Right hindlimb (tissue), 1 donor: Measurements from ENCODE around the gene LRRC15.
A peak's percentile ranks its signal among the peaks of the same experiment; 100 is the strongest.

Source experiments
- DNase-seq: peaks from one replicate; pipeline ENCODE4 v3.0.0-alpha.2; 2018

LRRC15 gene

DNA sequence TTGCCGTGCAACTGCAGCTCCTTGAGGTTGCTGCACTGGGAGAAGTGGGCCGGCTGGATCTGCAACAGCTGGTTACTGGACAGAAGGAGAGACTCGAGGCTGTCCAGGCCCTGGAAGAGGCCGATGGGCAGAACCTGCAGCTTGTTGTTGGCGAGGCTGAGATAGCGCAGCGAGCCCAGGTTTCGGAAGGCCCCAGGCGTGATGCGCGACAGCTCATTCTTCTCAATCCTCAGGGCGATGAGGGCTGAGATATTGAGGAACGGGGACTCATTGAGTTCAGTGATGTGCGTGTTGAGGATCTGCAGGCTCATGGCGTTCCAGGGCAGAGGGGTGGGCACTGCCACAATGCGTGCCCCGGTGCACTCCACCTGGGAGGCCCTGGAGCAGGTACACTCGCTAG is 9.0 kb downstream of the LRRC15 start:
- DNase-seq, result no peak

GRCh38 chr3:194357681-194358080 is 11.9 kb downstream of the LRRC15 start:
- no peak for DNase-seq

DNA sequence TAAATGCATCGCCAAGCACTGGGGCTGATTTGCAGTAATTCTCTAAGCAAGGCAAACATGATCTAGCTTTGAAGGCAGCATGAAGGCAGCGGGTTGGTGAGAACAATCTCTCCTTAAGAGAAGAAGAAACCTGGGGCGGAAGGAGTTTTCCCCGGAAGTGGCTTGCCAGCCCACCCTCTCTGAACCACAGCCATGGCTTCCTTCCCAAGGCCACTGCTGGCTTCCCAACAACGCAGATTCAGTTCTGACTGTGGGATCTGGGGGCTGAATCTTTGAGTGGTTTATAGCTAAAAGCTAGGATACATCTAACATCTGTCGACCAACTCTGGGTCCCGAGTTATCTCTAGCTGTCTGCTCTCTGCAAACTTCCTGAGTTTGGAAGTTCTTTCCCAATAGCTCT is 14.2 kb downstream of the LRRC15 start:
- DNase-seq, result no peak

DNA sequence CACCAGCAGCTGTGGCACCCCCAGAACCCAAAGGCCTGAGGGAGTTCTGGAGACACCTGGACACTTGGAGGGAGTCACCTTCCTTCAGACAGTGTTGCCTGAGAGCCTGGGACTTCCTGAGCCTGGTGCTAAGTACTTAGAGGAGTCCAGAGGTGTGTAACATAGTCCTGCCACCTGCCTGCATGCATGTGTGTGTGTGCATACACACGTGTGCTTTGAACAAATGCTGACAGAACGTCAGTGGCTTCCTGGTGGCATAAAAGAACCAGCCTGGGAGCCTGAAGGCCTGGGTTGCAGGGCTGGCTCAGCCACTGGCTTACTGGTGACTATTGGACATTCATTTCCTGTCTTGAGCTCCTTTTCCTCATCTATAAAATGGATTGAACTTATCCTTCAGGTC is 15.2 kb downstream of the LRRC15 start:
- no peak for DNase-seq

DNA sequence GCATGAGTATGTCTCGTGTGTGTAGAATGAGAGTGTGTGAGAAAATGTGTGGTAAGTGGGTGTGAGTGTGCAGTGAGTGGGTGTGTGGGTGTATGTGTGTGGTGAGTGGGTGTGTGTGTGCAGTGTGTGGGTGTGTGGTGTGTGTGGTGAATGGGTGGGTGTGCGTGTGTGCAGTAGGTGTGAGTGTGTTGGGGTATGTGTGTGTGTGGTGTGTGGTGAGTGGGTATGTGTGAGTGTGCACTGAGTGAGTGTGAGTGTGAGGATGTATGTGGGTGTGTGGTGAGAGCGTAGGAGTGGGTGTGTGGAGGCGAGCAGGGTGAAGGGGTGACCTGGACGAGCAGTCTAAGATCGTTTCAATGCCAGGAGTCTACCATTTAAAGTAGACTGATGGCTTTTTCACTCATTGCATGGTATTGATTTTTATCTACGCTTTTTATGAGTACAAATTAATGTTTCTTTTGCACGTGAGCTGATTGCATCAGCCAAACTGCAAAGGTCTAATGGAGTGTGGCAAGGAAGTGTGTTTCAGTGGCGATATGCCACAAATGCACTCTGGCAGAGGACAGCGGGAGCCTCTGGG is 16.8 kb downstream of the LRRC15 start:
- no peak for DNase-seq

DNA sequence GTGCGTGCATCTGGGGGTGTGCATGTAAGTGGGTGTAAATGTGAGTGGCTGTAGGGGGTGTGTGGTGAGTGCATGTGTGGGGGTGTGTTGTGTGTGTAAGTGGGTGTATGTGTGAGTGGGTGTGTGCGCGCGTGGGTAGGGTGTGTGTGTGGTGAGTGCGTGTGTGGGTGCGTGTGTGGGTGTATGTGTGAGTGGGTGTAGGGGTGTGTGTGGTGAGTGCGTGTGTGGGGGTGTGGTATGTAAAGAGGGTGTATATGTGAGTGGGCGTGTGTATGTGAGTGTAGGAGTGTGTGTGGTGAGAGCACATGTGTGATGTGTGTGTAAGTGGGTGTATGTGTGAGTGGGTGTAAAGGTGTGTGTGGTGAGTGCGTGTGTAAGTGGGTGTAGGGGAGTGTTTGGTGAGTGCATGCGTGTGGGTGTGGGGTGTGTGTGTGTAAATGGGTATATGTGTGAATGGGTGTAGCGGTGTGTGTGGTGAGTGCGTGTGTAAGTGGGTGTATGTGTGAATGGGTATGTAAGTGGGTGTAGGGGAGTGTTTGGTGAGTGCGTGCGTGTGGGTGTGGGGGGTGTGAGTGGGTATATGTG is 17.5 kb downstream of the LRRC15 start:
- DNase-seq, result no peak

DNA sequence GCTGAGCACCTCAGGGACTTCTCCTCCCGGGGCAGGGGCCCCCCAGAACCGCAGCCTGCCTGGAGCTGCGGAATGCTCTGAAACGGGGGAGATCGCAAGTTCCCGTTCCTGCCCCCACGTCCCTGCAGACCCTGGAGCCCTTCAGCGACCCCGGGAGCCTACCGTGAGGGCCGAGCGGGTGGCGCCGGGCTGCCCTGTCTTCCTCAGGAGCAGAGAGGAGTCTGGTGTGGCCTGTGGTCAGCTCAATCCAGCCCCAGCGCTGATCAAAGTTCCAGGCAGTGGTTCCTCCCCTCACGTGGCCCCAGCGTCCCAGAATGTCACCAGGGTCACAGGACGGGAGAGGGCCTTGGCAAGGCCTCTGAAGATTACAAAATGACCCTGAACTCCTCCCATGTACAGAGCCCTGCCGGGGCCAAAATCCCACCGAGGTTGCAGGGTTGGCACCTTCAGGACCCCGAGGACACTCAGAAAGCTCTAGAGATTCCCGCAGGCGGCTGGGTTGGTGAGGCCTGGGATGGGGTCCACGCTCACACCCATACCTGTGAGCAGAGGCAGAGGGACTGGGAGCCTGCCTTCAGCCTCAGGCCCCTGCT is 18.4 kb downstream of the LRRC15 start, which contains the start of gene CPN2:
Gene CPN2, minus strand, starts transcription at position 249 of the 593 bp plus-strand sequence. CDS start 8,626 bp downstream, outside the sequence.
- DNase-seq, result no peak

DNA sequence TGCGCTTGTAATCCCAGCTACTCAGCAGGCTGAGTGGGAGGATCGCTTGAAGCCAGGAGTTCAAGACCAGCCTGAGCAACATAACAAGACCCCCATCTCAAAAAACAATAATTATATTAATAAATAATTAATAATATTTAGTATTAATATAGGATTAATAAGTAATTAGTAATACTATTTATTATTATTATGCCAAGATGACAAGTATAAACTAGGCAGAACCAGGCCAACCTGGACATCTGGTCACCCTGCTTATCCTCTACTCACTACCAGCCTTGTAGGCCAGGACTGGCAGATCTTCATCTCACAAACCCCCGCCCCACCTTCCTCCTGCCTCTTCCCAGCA is 18.8 kb downstream of the LRRC15 start:
- no peak for DNase-seq

- DNase-seq, result no peak
Measured at GRCh38 chr3:194348354-194348753, 21.2 kb downstream of the LRRC15 start.

DNA sequence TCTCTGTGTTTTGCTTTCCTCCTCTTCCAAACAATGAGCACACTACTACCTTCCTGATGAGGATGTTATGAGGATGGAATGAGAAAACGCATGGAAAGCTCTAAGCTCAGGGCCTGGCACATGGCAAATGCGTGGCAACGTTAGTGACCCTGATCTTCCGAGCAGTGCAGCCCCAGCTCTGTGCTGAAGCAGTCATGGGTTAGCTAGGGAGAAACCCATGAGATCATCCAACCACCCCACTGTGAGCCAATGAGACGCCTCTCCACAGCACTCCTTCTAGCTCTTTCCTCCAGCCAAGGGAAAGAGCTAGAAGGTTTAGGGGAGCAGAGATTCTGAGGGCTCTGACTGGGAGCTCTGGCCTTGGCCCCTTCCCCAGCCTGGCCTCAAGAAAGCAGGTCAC is 22.9 kb downstream of the LRRC15 start:
- DNase-seq, result no peak

GRCh38 chr3:194346035-194346434 is 23.5 kb downstream of the LRRC15 start:
- DNase-seq, result no peak

GRCh38 chr3:194344012-194344411 is 25.5 kb downstream of the LRRC15 start:
- peak; percentile 80 for DNase-seq

DNA sequence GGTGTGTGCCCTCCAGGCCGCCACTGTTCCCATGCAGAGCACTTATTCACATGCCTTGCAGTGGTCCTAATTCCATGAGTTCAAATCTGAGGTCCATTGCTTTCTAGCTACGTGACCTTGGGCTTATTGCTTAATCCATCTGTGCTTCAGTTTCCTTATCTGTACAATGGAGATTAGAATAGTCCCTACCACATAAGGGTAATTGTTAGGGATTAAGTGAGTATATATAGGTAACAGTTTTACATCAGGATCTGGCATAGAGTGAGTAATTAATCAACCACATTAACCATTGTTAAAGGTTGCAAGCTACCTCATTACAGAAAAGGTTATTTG is 26.0 kb downstream of the LRRC15 start:
- no peak for DNase-seq

- DNase-seq, result no peak
Measured at GRCh38 chr3:194342861-194343560, 26.5 kb downstream of the LRRC15 start.

GRCh38 chr3:194340757-194341400 is 28.7 kb downstream of the LRRC15 start:
- no peak for DNase-seq

- no peak for DNase-seq
Measured at GRCh38 chr3:194339840-194340239, 29.7 kb downstream of the LRRC15 start.

DNA sequence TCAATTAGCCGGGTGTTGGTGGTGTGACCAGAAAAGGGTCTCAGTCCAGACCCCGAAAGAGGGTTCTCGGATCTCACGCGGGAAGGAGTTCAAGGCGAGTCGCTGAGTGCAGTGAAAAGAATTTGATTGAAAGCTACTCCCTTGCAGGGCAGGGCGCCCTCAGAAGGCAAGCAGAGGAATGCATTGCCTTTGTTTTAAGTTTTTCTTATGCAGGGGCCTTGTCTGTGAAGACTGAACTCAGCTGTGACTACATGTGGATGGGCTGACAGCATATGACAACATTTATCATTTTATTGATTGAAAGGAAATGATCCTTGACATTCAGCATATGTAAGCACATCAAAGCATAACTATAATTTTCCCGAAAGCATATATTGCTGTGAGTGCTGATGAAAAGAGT is 30.2 kb downstream of the LRRC15 start:
- no peak for DNase-seq

- DNase-seq, result no peak
Measured at GRCh38 chr3:194337965-194338753, 31.4 kb downstream of the LRRC15 start.

DNA sequence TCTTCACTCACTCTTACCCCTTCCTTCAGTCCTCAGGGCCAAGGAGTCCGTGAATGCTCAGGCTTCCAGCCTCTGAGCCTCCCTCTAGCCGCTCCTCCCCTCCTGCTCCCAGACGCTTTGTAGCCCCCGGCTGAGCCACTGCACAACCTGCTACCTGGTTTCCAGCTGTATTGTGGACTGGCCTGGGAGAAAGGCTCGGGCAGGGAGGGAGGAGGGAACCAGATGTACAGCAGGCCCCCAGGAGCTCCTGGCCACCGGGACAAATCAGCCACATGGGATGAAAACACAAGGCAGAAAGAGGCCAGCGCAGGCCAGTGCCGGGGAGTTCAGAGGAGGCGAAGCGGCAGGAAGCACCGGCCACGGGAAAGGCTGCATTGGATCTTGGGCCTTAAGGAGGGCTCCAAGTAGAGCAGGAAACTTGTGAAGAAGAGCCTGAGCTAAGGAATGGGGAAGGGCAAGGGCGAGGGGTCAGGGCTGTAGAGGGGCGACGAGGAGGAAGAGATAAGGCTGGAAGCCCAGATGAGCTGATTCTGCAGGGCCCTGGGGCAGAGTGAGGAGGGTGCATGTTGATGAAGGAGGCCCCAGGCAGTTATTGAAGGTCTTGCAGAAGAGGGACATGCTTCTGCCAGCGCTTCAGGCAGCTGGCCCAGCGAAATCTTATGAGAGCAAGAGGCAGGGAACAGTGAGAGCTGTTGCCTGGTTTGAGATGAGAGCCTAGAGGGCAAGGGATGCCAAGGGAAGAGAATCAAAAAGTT is 32.8 kb downstream of the LRRC15 start:
- no peak for DNase-seq

GRCh38 chr3:194333981-194334320 is 35.6 kb downstream of the LRRC15 start:
- DNase-seq, result no peak

- DNase-seq, result peak; percentile 92
Measured at GRCh38 chr3:194333212-194333980, 36.1 kb downstream of the LRRC15 start.

GRCh38 chr3:194332858-194333211 is 36.7 kb downstream of the LRRC15 start:
- DNase-seq, result no peak
